ENCODE measurements around the gene NPIPA7.
"Not testable (repeated sequence)": the region's sequence is repeated elsewhere in the genome, so short reads cannot be mapped to it uniquely, and the experiment has no call there.

The NPIPA7 gene

DNA sequence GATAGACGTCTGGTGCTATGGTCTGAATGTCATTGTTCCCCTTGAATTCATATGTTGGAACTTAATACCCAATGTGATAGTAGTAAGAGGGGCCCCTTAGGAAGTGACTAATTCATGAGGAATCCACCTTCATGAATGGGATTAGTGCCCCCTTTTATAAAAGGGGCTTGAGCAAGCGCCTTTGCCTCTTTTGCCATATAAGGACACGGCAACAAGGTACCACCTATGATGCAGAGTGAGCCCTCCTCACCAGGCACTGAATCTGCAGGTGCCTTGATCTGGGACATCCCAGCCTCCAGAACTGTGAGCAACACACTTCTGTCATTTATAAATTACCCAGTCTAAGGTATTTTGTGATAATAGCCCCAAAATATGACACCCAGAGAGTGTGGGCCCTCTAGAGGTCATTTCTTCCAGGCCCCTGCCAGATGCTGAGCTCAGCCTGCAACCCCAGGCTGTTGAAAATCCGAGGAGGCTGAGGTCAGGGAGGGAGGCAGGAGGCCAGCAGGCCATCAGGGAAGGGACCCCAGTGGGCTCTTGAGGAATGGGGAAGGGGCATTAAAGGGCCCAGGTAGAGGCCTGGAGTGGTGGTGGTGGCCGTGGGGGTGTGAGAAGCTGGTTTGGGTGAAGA is 39.1 kb downstream of the NPIPA7 start:
- DNase-seq (ENCODE audit: low read depth) = not testable (repeated sequence)

DNA sequence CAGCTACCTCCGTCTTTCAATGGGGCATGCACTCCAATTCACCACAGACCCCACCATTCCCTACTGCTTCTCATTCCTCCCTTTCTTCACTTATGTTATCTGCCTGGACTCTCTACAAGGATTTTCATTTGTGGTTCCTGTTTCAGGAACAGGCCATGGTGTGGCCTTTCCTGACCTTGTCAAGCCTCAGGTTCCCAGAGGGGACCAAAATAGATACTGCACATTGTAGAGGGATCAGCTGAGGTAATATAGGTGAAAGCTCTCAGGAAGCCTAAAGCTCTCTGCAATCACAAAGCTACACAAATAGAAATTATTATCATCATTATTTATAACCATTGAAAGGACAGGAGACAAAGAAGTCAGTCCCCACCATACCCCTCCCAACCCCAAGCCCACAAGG is 41.6 kb downstream of the NPIPA7 start:
- not testable (repeated sequence) for DNase-seq (ENCODE audit: low read depth)

DNA sequence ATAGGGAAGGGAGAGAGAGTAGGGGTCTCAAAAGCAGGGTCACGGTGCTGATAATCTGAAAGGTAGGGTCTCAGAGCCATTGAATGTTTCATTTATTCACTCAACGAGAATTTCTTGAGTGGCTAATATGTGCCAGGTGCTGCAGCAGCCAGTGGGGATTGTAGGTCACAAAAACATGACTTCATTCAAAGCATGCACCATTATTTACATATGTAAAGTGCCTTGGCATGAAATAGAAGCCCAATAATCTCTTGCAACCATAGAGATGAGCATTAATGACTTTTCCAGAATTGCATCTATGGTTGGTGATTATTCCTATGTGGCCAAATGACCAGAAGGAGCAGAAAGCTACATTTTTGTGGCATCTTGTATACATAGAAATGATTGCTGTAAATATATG is 46.2 kb downstream of the NPIPA7 start:
- DNase-seq (ENCODE audit: low read depth) = not testable (repeated sequence)

DNA sequence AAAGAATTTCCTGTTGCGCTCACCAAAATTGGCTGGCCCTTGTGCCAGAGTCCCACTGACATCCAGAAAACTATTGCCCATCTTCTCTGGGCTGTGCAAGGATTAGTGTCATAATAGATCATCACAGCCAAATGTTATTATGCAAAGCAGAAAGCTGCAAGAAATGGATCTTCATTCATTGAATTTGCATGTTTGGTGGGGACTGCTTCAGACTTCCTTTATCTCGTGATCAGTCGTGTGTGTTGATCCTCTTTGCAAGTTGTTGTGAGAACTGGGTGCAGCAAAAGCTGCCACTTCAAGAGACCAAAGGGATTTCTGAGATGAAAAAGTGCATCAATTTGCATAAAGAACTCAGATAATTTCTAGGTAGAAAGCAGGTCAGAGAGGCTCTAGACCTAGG is 52.2 kb downstream of the NPIPA7 start:
- not testable (repeated sequence) for DNase-seq (ENCODE audit: low read depth)

DNA sequence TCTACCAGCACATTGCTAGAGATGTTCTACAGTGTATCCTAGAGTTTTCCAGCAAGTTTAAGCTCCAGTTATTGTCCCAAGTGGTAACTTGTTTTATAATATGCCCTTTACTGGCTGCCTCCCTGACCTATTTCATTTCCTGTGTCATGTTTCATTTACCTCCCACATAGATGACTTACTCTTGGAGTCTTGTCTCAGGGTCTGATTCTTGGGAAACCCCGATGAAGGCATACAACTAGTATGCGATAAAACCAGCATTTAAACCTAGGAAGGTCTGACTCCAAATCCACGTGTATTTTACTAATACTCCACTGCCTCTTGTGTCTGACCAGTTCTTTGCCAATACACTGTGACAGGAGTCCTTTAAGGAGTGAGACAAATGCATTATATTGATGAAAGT is 55.8 kb downstream of the NPIPA7 start:
- DNase-seq (ENCODE audit: low read depth) = not testable (repeated sequence)

DNA sequence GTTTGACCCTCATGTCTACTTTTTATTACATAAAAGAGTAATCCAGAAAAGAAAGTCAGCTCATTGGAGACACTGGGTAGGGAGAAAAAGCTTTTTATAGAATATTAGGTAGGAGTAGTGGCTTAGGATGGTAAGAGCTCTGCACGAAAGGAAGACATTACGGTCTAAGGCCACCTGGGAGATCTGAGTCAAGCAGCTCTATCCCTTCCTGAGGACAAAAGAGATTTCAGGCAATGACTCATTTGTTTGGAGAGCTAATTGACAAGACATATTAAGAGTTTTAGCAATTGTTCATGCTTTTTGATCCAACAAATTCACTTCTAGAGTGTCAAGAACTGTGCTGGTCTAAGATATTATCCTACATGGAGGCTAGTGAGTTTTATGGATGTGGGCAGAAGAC is 62.5 kb downstream of the NPIPA7 start:
- not testable (repeated sequence) for DNase-seq (ENCODE audit: low read depth)
